ENCODE measurements around the gene NUDT9. TPM values are rescaled to one million over a fixed set of nuclear protein-coding genes. Genes with fewer than 3 reads are reported as not detected.
"Not testable (repeated sequence)": the region's sequence is repeated elsewhere in the genome, so short reads cannot be mapped to it uniquely, and the experiment has no call there.

The NUDT9 gene
- total and polyA plus RNA-seq, 7 donors: 20.5 to 43.3 (median 33.3) TPM

DNA sequence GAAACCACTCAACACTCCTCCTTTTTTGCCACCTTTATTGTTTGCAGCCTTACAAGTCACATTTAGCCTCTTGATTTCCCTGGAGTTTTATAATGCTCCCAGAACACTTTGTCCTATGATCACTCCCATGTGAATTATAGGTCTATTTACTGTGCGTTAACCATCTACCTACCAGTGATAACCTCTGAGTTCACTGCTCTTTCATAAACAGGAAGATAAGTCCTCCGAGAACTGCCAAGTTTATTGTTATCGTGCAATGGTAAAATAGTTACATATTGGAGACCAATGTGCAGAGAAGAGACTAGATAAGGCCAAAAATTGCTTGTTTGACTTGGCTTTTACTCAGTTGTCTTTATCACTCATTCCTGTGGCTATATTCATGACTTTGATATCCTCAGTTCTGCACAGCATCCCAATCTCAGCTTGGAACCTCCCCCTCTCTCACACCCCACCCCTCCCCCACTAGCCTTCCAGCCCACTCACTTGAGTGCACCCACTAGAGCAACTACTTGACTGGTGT lies 12.9 kb upstream of the NUDT9 start:
- ATAC-seq: no peak
- 68 to 80% (median 77%) methylated on average over 3 of the region's 3 CpGs for WGBS, 3 donors

GRCh38 chr4:87410157-87410556 lies 12.2 kb upstream of the NUDT9 start:
- peaks cover 0 to 11% (median 3%) of the 10 kb centered on the region in 3 donors for H3K27me3 ChIP-seq (ENCODE audit: insufficient read depth in 3 of 3, low read length in 2 of 3)
- no peaks in the 10 kb centered on the region for H3K9me3 ChIP-seq
- H3K4me3 ChIP-seq: no peak overlapping the region
- 72 to 80% (median 76%) methylated on average over 2 of the region's 2 CpGs for WGBS, 3 donors
- H3K36me3 ChIP-seq (ENCODE audit: insufficient read depth in 1 of 2, low read depth in 1 of 2): no peaks in the 10 kb centered on the region
- no peak for ATAC-seq
- H3K4me1 ChIP-seq: no peaks in the 10 kb centered on the region
- no peak for TF ChIP-seq CTCF (IDR thresholded peaks at IDR 0.05)
- intact Hi-C loops (cut with DNase I): no loop called here
- DNase-seq: no peak
- no peak overlapping the region for H3K27ac ChIP-seq

More for the DNA sequence above, 12.9 kb upstream of the NUDT9 start:
- Histone ChIP-seq H3K4me1 (no peaks in the 10 kb centered on the region), H3K4me3 (no peak overlapping the region), H3K9me3 (no peaks in the 10 kb centered on the region), H3K27me3 (ENCODE audit: insufficient read depth in 3 of 3, low read length in 2 of 3) (peaks cover 0 to 11% (median 3%) of the 10 kb centered on the region in 3 donors), H3K36me3 (ENCODE audit: insufficient read depth in 1 of 2, low read depth in 1 of 2) (no peaks in the 10 kb centered on the region), H3K27ac (no peak overlapping the region)
- TF ChIP-seq CTCF (IDR thresholded peaks at IDR 0.05): no peak
- intact Hi-C loops (cut with DNase I): no loop called here
- no peak for DNase-seq

- no peaks in the 10 kb centered on the region for H3K36me3 ChIP-seq (ENCODE audit: insufficient read depth in 1 of 2, low read depth in 1 of 2)
- DNase-seq (no peak), ATAC-seq (no peak)
- peaks cover 0 to 11% (median 3%) of the 10 kb centered on the region in 3 donors for H3K27me3 ChIP-seq (ENCODE audit: insufficient read depth in 3 of 3, low read length in 2 of 3)
- no peak overlapping the region for H3K27ac ChIP-seq
- no peak for TF ChIP-seq CTCF (IDR thresholded peaks at IDR 0.05)
- no peak overlapping the region for H3K4me3 ChIP-seq
- H3K4me1 ChIP-seq: no peaks in the 10 kb centered on the region
- 79 to 96% (median 89%) methylated on average over 2 of the region's 2 CpGs for WGBS, 3 donors
- no peaks in the 10 kb centered on the region for H3K9me3 ChIP-seq
- intact Hi-C loops (cut with DNase I): no loop called here
These were observed 11.7 kb upstream of the NUDT9 start for GRCh38 chr4:87410679-87411078.

DNA sequence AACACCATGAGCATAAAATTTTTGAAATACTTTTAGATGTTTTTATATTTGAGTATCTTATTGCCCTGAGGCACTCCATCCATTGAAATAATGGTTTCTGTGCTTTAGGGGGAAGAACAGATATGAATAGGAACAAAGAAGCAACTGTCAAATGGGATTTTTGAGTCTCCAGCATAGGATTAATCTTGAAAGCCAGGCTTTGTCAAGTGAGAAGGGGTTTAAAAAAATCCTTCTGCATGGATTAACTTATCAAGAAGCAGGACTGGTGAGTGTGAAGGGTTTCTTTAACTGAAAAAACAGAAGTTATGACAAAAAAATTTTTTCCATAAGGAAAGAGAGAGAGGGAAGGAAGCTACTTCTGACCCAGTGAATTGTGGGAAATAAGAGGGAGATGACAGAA lies 7.6 kb upstream of the NUDT9 start:
- no peak for ATAC-seq
- H3K27ac ChIP-seq: no peak overlapping the region
- no peaks in the 10 kb centered on the region for H3K9me3 ChIP-seq
- H3K36me3 ChIP-seq (ENCODE audit: insufficient read depth in 1 of 2, low read depth in 1 of 2): no peaks in the 10 kb centered on the region
- intact Hi-C loops (cut with DNase I): no loop called here
- TF ChIP-seq CTCF (IDR thresholded peaks at IDR 0.05): no peak
- peaks cover 0 to 10% (median 0%) of the 10 kb centered on the region in 3 donors for H3K27me3 ChIP-seq (ENCODE audit: insufficient read depth in 3 of 3, low read length in 2 of 3)
- H3K4me1 ChIP-seq: no peaks in the 10 kb centered on the region
- no peak overlapping the region for H3K4me3 ChIP-seq
- no peak for DNase-seq

GRCh38 chr4:87416965-87417364 lies 5.4 kb upstream of the NUDT9 start:
- H3K27ac ChIP-seq: no peak overlapping the region
- 72 to 74% (median 73%) methylated on average over 3 of the region's 3 CpGs for WGBS, 3 donors

GRCh38 chr4:87418410-87418809 lies 4.0 kb upstream of the NUDT9 start:
- H3K27ac ChIP-seq; intact Hi-C loops (cut with DNase I); ATAC-seq; H3K27me3 ChIP-seq (ENCODE audit: insufficient read depth in 3 of 3, low read length in 2 of 3); H3K4me1 ChIP-seq; H3K4me3 ChIP-seq; H3K36me3 ChIP-seq (ENCODE audit: insufficient read depth in 1 of 2, low read depth in 1 of 2); DNase-seq; H3K9me3 ChIP-seq: not testable (repeated sequence)
- 91 to 96% (median 92%) methylated on average over 4 of the region's 4 CpGs for WGBS, 3 donors

More at GRCh38 chr4:87416965-87417364, 5.4 kb upstream of the NUDT9 start:
- TF ChIP-seq CTCF (IDR thresholded peaks at IDR 0.05): no peak
- H3K36me3 ChIP-seq (ENCODE audit: insufficient read depth in 1 of 2, low read depth in 1 of 2): no peaks in the 10 kb centered on the region
- no peak for DNase-seq
- no peak overlapping the region for H3K4me3 ChIP-seq
- no peak for ATAC-seq
- peaks cover 5% of the 10 kb centered on the region for H3K4me1 ChIP-seq
- H3K9me3 ChIP-seq: no peaks in the 10 kb centered on the region
- H3K27me3 ChIP-seq (ENCODE audit: insufficient read depth in 3 of 3, low read length in 2 of 3): no peaks in the 10 kb centered on the region
- intact Hi-C loops (cut with DNase I): no loop called here
